Neural cell (in vitro differentiated cells): ENCODE measurements around the gene PTPRD.

Experiments
- CTCF ChIP-seq: fragments of 450-650 bp; IDR thresholded peaks from 2 replicates; pipeline ENCODE4 v1.5.1; 2014; ENCODE audit warnings: antibody characterized with exemption, mild to moderate bottlenecking, moderate library complexity; ENCODE audit not compliant: poor library complexity, severe bottlenecking
- EP300 ChIP-seq: fragments of 450-650 bp; conservative IDR thresholded peaks from 2 replicates; pipeline ENCODE4 v1.6.1; 2014; ENCODE audit warnings: antibody characterized with exemption, mild to moderate bottlenecking, moderate library complexity; ENCODE audit not compliant: poor library complexity, severe bottlenecking
- EZH2 ChIP-seq: fragments of 200-600, 300-800 bp; shearing (Covaris generic), sonication (generic); IDR thresholded peaks from 2 replicates; pipeline ENCODE4 v1.6.1; 2014; ENCODE audit warnings: antibody characterized with exemption, low read length, borderline replicate concordance, mild to moderate bottlenecking; ENCODE audit not compliant: insufficient read depth, poor library complexity, severe bottlenecking
- RAD21 ChIP-seq: fragments of 450-650 bp; conservative IDR thresholded peaks from 2 replicates; pipeline ENCODE4 v1.6.1; 2014; ENCODE audit warnings: antibody characterized with exemption, mild to moderate bottlenecking, moderate library complexity
- SMC3 ChIP-seq: fragments of 450-650 bp; conservative IDR thresholded peaks from 2 replicates; pipeline ENCODE4 v1.6.1; 2014; ENCODE audit warnings: antibody characterized with exemption, mild to moderate bottlenecking, moderate library complexity; ENCODE audit not compliant: poor library complexity
- TF ChIP-seq, protein P1 (sequence below): IDR thresholded peaks from 2 replicates; pipeline ENCODE4 v1.6.1; 2012; ENCODE audit warnings: borderline replicate concordance

DNA sequence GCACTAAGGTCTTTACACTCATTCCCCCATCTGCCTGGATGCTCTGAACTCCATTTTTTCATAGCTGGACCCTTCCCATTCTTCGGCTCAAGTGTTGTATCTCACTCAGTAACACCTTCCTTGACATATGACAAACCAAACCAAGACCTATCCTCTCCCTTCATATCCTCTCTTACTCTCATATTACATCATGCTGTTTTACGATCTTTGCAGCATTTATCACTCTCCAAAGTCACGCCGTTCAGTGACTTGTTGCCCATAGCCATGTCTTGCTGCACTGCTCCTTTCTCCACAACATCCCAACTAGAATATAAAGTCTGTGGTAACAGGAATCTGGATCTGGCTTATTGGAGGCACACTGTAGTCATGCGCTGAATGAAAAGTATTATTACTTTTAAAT is 1889.6 kb downstream of the PTPRD start:
- TF ChIP-seq CTCF (no peak), SMC3 (no peak), EZH2 (no peak), EP300 (no peak), RAD21 (no peak)
- TF ChIP-seq, protein P1, sequence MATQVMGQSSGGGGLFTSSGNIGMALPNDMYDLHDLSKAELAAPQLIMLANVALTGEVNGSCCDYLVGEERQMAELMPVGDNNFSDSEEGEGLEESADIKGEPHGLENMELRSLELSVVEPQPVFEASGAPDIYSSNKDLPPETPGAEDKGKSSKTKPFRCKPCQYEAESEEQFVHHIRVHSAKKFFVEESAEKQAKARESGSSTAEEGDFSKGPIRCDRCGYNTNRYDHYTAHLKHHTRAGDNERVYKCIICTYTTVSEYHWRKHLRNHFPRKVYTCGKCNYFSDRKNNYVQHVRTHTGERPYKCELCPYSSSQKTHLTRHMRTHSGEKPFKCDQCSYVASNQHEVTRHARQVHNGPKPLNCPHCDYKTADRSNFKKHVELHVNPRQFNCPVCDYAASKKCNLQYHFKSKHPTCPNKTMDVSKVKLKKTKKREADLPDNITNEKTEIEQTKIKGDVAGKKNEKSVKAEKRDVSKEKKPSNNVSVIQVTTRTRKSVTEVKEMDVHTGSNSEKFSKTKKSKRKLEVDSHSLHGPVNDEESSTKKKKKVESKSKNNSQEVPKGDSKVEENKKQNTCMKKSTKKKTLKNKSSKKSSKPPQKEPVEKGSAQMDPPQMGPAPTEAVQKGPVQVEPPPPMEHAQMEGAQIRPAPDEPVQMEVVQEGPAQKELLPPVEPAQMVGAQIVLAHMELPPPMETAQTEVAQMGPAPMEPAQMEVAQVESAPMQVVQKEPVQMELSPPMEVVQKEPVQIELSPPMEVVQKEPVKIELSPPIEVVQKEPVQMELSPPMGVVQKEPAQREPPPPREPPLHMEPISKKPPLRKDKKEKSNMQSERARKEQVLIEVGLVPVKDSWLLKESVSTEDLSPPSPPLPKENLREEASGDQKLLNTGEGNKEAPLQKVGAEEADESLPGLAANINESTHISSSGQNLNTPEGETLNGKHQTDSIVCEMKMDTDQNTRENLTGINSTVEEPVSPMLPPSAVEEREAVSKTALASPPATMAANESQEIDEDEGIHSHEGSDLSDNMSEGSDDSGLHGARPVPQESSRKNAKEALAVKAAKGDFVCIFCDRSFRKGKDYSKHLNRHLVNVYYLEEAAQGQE, result no peak
